GDM1 (cell line): ENCODE data around the gene PRKAR2A.
A peak's percentile ranks its signal among the peaks of the same experiment; 100 is the strongest.

Source experiments
- DNase-seq: peaks from one replicate; lab custom pipeline; 2025; lab: John Stamatoyannopoulos, UW

PRKAR2A gene

GRCh38 chr3:48847504-48848423 lies at the start of gene PRKAR2A:
TSS of gene PRKAR2A (minus strand) at chr3:48847874. CDS start at chr3:48847596, 278 bp downstream.
- peak; percentile 74 for DNase-seq

- DNase-seq: peak; percentile 33
Observed at GRCh38 chr3:48896936-48897335, 49.3 kb upstream of the PRKAR2A start.

DNA sequence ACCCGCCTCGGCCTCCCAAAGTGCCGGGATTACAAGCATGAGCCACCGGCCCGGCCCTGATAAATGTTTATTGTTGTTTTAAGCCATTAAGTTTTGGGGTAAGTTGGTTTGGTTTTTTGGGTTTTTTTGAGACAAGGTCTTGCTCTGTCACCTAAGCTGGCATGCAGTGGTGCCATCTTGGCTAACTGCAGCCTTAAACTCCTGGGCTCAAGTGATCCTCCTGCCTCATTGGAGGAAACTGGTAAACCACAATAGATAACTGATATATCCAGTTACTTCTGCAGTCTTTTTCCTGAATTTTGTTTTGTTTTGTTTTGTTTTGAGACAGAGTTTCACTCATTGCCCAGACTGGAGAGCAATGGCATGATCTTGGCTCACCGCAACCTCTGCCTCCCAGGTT lies 46.8 kb upstream of the PRKAR2A start:
- no peak for DNase-seq

DNA sequence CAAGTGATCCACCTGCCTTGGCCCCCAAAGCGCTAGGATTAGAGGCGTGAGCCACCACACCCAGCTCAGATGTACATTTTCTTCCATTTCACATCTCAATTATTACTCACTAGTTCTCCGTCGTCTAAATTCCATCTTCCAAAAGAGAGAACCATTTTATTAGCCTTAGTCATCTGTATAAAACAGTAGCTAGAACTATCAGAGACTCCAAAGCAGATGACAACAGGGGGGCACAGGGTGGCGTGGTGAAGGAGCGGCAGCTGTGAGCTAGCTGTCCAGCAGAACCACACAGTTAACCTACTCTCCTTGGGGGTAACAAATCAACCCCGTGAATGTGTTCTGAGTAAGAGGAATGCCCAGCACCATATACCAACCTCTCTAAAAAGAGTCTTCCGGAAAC lies 43.9 kb upstream of the PRKAR2A start:
- no peak for DNase-seq

GRCh38 chr3:48885753-48886152 lies 38.1 kb upstream of the PRKAR2A start:
- DNase-seq: no peak

DNA sequence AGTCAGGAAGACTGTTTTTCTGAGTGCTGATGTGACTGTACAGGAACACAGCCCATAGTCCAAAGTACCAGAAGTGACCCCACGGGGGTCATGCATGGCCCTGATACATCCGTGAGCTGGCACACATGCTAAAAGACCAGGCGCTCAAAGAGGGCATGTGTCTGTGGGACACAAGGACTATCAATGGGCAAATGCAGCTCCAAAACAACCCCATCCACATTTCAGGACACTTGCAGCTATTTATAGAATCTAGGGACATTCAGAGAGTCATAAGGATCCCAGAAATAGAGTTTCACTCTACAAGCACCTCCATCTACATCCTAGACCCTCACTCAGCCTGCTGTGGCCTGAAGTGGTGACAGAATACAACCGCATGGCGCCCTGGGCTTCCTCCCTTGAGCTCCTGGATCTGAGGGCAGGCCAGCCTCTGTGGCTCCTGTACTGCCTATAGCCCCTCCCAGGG lies 34.0 kb upstream of the PRKAR2A start:
- DNase-seq: no peak

DNA sequence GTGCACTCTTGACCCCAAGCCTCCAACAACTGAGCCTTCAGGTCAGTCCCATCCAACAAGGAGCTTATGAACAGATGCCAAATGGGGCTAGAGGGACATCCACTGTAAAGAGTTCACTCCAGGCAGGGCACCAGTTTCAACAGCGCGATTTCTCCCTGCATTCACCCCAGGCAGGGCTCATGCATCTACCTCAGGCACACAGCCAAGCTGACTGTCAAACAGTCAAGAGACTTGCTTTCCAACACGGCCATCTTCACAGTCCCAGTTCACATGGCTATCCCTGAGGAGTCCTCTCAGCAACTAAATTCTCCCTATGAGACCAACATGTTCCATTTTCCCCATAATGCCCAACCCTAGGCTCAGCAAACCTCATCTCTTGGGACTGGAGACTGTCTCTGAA lies 33.3 kb upstream of the PRKAR2A start:
- no peak for DNase-seq

- DNase-seq: no peak
Observed at GRCh38 chr3:48879994-48880377, 32.3 kb upstream of the PRKAR2A start.

- DNase-seq: no peak
Observed at GRCh38 chr3:48879307-48879993, 31.8 kb upstream of the PRKAR2A start.

GRCh38 chr3:48877671-48878070 lies 30.0 kb upstream of the PRKAR2A start:
- DNase-seq: no peak

DNA sequence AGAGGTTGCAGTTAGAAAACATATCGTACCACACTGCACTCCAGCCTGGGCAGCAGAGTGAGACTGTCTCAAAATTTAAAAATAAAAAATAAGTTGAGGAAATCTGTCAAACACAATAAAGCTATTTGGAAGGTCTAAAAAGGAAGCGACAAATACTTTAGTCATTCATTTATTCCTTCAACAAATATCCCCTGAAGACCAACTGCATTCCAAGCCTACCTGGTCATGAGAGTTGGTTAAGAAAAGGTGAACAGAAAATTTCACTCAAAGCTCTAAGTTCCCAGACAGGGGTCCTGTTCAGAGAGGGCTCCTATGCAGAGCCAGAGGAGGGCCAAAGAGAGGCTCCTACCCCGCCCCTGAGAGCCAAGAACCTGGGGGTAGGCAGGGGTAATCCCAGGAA lies 15.4 kb upstream of the PRKAR2A start:
- DNase-seq: no peak

DNA sequence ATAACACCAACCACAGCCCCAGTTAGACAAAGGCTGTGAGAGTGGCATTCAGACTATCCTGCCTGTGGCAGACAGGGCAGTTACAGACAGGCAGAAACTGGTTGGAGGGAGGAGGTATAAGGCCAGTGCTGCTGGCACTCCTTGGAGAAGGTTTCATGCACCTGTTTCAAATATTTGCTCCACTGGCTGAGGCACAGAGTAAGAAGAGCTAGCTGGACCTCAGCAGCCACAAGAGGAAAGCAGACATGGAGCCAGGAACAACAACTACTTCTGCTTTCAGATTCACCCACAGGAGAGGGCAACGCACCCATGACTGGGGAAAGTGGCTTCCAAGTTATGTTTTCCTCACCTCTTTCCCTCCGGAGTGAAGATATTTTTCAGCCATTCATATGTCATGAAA lies 11.5 kb upstream of the PRKAR2A start:
- no peak for DNase-seq

DNA sequence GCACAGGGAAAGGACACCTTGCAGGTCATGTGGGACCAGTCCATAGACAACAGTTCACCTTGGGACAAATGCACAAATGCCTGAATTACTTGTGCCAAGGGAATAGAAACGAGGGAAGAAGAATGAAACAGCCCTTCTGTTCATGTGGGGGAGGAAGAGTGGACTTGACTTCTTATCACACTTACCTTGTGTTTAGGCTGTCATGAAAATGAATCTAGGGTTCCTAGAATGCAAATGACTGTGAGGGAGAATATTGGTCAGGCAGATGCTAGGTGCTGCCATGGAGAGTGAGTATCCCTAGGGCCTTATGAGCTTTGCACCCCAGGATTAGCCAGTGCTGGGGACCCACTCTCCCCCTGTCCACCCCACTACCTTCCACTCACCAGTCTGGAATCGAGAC lies 11.0 kb upstream of the PRKAR2A start:
- no peak for DNase-seq

- DNase-seq: no peak
Observed at GRCh38 chr3:48857641-48858040, 10.0 kb upstream of the PRKAR2A start.

GRCh38 chr3:48856469-48856868 lies 8.8 kb upstream of the PRKAR2A start:
- no peak for DNase-seq

- DNase-seq: no peak
Observed at GRCh38 chr3:48855681-48856447, 8.2 kb upstream of the PRKAR2A start.

- DNase-seq: no peak
Observed at GRCh38 chr3:48852151-48852550, 4.5 kb upstream of the PRKAR2A start.

- no peak for DNase-seq
Observed at GRCh38 chr3:48851407-48851806, 3.7 kb upstream of the PRKAR2A start.

DNA sequence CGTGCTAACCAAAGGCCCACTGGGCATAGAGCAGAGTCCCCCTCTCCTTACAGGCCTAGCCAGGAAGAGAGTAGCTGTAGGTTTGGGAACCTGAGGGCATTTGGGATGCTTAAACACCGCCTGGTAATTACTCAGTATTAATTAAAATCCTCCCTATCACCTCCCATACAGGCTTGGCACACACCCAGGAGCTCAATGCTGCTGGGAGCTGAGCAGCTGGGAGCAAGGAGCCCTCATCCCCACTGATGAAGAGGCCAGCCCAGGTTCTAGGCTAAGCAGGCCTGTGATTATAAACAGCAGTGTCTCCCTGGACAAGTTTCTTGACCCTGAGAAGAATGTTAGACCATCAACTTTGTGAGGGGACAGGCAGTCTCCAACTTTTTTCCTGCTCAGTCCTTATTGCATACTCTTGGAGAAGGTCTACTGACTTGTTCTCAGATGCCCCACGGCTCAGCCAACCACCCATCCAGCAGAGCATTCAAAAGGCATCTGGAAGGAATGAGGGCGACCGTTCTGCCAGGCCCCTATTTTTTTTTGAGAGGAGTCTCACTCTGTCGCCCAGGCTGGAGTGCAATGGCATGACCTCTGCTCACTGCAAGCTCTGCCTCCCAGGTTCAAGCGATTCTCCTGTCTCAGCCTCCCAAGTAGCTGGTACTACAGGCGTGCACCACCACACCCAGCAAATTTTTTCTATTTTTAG lies 1.3 kb upstream of the PRKAR2A start:
- DNase-seq: no peak

DNA sequence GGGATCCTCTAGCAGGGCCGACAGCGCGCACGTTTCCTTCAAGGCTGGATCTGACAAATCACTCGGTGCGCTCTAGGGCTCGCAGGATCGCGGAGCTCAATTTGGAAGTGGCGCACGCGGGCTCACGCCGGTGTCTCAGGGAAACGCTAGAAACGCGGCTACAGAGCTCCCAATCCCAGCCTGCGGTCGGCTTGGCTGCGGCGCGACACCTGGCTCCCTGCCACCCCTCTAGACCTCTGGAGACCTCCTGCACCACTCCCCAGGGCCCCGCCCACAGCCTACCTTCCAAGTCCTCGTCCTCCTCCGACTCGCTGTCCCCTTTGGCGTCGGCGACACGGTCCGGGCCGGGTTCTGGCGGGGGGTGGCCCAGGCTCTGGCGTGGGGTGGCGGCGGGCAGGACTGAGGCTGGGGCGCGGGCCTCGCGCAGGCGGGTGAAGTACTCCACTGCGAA lies 596 bp downstream of the PRKAR2A start:
- no peak for DNase-seq

- DNase-seq: no peak
Observed at GRCh38 chr3:48845170-48845569, 2.5 kb downstream of the PRKAR2A start.

DNA sequence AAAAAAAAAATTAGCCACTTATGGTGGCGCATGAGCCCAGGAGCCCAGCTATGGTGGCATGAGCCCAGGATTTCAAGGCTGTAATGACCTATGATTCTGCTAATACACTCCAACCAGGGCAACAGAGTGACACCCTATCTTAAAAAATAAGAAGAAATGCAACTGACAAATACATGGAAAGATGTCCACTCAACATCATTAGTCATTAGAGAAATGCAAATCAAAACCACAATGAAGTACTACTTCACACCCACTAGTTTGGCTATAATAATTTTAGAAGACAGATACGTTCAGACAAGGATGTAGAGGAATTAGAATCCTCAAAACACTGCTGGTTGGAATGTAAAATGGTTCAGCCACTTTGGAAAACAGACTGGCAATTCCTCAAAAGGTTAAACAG lies 10.5 kb downstream of the PRKAR2A start:
- no peak for DNase-seq
